HepG2 (cell line): ENCODE measurements around the gene GNA14. TPM values are rescaled to one million over a fixed set of nuclear protein-coding genes. Genes with fewer than 3 reads are reported as not detected.
A peak's percentile ranks its signal among the peaks of the same experiment; 100 is the strongest.

Experiments used
- ATF1 ChIP-seq: IDR thresholded peaks from 2 replicates; pipeline ENCODE4 v1.6.1; 2016; ENCODE audit warnings: mild to moderate bottlenecking, control low read depth
- CEBPG ChIP-seq: IDR thresholded peaks from 2 replicates; pipeline ENCODE4 v1.6.1; 2016
- CHCHD3 ChIP-seq: sonication (generic); formaldehyde crosslinking; IDR thresholded peaks from 2 replicates; pipeline ENCODE4 v1.8.0; 2022; ENCODE audit warnings: mild to moderate bottlenecking, missing genetic modification reagents, moderate library complexity
- CHD4 ChIP-seq: fragments of 200-600 bp; sonication (generic); IDR thresholded peaks from 2 replicates; pipeline ENCODE4 v1.7.0; 2017; ENCODE audit warnings: mild to moderate bottlenecking, low read length, borderline replicate concordance
- EP300 ChIP-seq, 3 experiments: sonication (generic) in 1 of 3; formaldehyde crosslinking in 1 of 3; IDR thresholded peaks; 2 replicates each; pipeline versions ENCODE4 v1.5.1 to v1.6.1; 2011 to 2020; ENCODE audit warnings: low read depth in 2 of 3, low read length in 2 of 3, borderline replicate concordance in 1 of 3, improper control_type of control experiment in 1 of 3, mild to moderate bottlenecking in 1 of 3, missing genetic modification reagents in 1 of 3, moderate library complexity in 1 of 3
- FOSL2 ChIP-seq: sonication (generic); formaldehyde crosslinking; IDR thresholded peaks from 2 replicates; pipeline ENCODE4 v1.4.0; 2020; ENCODE audit warnings: missing genetic modification reagents
- HOXA5 ChIP-seq: sonication (generic); formaldehyde crosslinking; IDR thresholded peaks from 2 replicates; pipeline ENCODE4 v1.4.0; 2020; ENCODE audit warnings: missing genetic modification reagents
- NCOA2 ChIP-seq: sonication (generic); formaldehyde crosslinking; IDR thresholded peaks from 2 replicates; pipeline ENCODE4 v1.8.0; 2022; ENCODE audit warnings: inconsistent platforms
- SIX1 ChIP-seq: sonication (generic); formaldehyde crosslinking; IDR thresholded peaks from 2 replicates; pipeline ENCODE4 v1.4.0; 2020; ENCODE audit warnings: missing genetic modification reagents, borderline replicate concordance
- SOX6 ChIP-seq, 2 experiments: fragments of 450-650 bp in 1 of 2; sonication (generic) in 1 of 2; formaldehyde crosslinking in 1 of 2; IDR thresholded peaks; 2 replicates each; pipeline versions ENCODE4 v1.4.0 to v1.6.1; 2017 to 2020; ENCODE audit warnings: antibody characterized with exemption in 1 of 2, mild to moderate bottlenecking in 1 of 2, missing genetic modification reagents in 1 of 2
- THAP11 ChIP-seq: IDR thresholded peaks from 2 replicates; pipeline ENCODE4 v1.6.1; 2016; ENCODE audit warnings: missing biosample characterization, missing genetic modification reagents
- ZNF230 ChIP-seq: sonication (generic); formaldehyde crosslinking; IDR thresholded peaks from 2 replicates; pipeline ENCODE4 v1.4.0; 2020; ENCODE audit warnings: mild to moderate bottlenecking, missing genetic modification reagents
- ZSCAN29 ChIP-seq: sonication (generic); formaldehyde crosslinking; conservative IDR thresholded peaks from 2 replicates; pipeline ENCODE4 v1.4.0; 2020; ENCODE audit warnings: mild to moderate bottlenecking, missing genetic modification reagents
- polyA plus RNA-seq, 8 experiments: library from polyadenylated mRNA; depleted of rRNA in 3 of 8; stranded (reverse) in 7 of 8; unstranded in 1 of 8; fragments of >200 nt; fragmentation: Illumina TruSeq in 4 of 8; extraction: Trizol in 4 of 8; gene quantifications; 2 replicates each; pipeline versions ENCODE4 v1.2.1 to v1.2.3, GENCODE V29; 2011 to 2016; ENCODE audit warnings: low read depth in 4 of 8, missing spikeins in 1 of 8, mixed read lengths in 1 of 8; ENCODE audit not compliant: insufficient read depth in 1 of 8
- total RNA-seq, 5 experiments: library from RNA; depleted of rRNA; stranded (reverse); fragments of >200 nt; fragmentation: Illumina TruSeq; extraction: Trizol; gene quantifications; 2 replicates each; pipeline ENCODE4 v1.2.3, GENCODE V29; 2016; ENCODE audit warnings: low read depth in 1 of 5
- TF ChIP-seq, protein P1 (sequence below): sonication (generic); formaldehyde crosslinking; conservative IDR thresholded peaks from 2 replicates; pipeline ENCODE4 v1.4.0; 2020; ENCODE audit warnings: mild to moderate bottlenecking, missing genetic modification reagents, moderate library complexity
- TF ChIP-seq, protein P2 (sequence below): sonication (generic); formaldehyde crosslinking; IDR thresholded peaks from 2 replicates; pipeline ENCODE4 v1.4.0; 2020; ENCODE audit warnings: missing genetic modification reagents
- TF ChIP-seq, protein P3 (sequence below): IDR thresholded peaks from 2 replicates; pipeline ENCODE4 v1.6.1; 2018; ENCODE audit warnings: missing genetic modification reagents, mild to moderate bottlenecking, missing compliant biosample characterization
- TF ChIP-seq, protein P4 (sequence below): sonication (generic); formaldehyde crosslinking; IDR thresholded peaks from 2 replicates; pipeline ENCODE4 v1.5.0; 2020; ENCODE audit warnings: missing genetic modification reagents
- TF ChIP-seq, protein P5 (sequence below): IDR thresholded peaks from 2 replicates; pipeline ENCODE4 v1.6.1; 2016; ENCODE audit warnings: control low read depth
- TF ChIP-seq, protein P6 (sequence below): sonication (generic); formaldehyde crosslinking; IDR thresholded peaks from 2 replicates; pipeline ENCODE4 v1.8.1; 2022; ENCODE audit warnings: mild to moderate bottlenecking, missing genetic modification reagents

The GNA14 gene
- total and polyA plus RNA-seq, 2 of the 13 experiments (the other 11 are each of a cell fraction or from before 2014, with no cell fraction given): not detected

DNA sequence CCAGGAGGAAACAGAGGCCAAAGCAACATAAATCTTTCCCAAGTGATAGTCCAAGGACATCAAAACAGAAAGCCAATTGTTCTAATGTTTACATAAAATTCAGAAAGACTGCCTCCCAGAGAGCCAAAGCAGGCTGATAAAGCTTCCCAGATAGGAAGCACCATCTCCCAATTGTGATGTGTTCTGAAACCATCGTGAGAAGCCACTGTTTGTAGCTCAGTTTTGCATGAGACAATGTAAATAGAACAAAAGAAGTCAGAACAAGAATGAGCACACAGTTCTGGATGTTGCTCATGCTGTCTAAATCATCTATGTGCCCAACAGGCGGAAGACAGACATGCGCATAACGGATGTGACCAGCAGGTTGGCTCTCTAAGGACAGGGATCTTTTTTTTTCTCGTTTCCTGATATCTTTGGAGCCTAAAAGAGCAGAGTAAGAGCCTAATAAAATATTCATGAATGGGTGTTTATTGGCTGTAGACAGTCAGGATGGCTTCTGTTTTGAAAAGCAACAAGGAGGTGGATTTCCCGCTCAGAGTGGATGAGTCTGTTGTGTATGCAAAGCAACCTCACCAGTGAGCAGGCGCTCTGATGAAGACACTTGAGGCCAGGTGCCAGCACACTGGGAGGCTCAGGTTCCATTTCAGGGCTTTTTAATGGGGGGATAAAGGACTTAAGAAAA, 113.6 kb downstream of the GNA14 start (continued):
- TF ChIP-seq, protein P1, sequence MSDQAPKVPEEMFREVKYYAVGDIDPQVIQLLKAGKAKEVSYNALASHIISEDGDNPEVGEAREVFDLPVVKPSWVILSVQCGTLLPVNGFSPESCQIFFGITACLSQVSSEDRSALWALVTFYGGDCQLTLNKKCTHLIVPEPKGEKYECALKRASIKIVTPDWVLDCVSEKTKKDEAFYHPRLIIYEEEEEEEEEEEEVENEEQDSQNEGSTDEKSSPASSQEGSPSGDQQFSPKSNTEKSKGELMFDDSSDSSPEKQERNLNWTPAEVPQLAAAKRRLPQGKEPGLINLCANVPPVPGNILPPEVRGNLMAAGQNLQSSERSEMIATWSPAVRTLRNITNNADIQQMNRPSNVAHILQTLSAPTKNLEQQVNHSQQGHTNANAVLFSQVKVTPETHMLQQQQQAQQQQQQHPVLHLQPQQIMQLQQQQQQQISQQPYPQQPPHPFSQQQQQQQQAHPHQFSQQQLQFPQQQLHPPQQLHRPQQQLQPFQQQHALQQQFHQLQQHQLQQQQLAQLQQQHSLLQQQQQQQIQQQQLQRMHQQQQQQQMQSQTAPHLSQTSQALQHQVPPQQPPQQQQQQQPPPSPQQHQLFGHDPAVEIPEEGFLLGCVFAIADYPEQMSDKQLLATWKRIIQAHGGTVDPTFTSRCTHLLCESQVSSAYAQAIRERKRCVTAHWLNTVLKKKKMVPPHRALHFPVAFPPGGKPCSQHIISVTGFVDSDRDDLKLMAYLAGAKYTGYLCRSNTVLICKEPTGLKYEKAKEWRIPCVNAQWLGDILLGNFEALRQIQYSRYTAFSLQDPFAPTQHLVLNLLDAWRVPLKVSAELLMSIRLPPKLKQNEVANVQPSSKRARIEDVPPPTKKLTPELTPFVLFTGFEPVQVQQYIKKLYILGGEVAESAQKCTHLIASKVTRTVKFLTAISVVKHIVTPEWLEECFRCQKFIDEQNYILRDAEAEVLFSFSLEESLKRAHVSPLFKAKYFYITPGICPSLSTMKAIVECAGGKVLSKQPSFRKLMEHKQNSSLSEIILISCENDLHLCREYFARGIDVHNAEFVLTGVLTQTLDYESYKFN: peak; percentile 81
- TF ChIP-seq THAP11 (CRISPR knock-in tag) (peak; percentile 70), CEBPG (CRISPR knock-in tag) (peak; percentile 71), CHD4 (peak; percentile 48; the same call in 1 of the 2 replicates), EP300 (IDR thresholded peaks at IDR 0.05; ENCODE audit: low read depth in 2 of 2, low read length in 2 of 2) (peak in 1 of 2 experiments; percentile 82; a peak in 2 of 4 replicates), EP300 (CRISPR knock-in tag; IDR thresholded peaks at IDR 0.05; ENCODE audit: borderline replicate concordance) (peak; percentile 36; the same call in 1 of the 2 replicates), SOX6 (IDR thresholded peaks at IDR 0.05) (no peak), SOX6 (CRISPR knock-in tag; IDR thresholded peaks at IDR 0.05) (peak; percentile 99), ATF1 (CRISPR knock-in tag) (no peak), HOXA5 (peak; percentile 82), SIX1 (CRISPR knock-in tag) (peak; percentile 43; the same call in 1 of the 2 replicates), CHCHD3 (CRISPR knock-in tag) (no peak), ZSCAN29 (CRISPR knock-in tag) (no peak), FOSL2 (CRISPR knock-in tag) (peak; percentile 48), NCOA2 (CRISPR knock-in tag) (peak; percentile 81; the same call in 1 of the 2 replicates), ZNF230 (CRISPR knock-in tag) (no peak)
- TF ChIP-seq, protein P2, sequence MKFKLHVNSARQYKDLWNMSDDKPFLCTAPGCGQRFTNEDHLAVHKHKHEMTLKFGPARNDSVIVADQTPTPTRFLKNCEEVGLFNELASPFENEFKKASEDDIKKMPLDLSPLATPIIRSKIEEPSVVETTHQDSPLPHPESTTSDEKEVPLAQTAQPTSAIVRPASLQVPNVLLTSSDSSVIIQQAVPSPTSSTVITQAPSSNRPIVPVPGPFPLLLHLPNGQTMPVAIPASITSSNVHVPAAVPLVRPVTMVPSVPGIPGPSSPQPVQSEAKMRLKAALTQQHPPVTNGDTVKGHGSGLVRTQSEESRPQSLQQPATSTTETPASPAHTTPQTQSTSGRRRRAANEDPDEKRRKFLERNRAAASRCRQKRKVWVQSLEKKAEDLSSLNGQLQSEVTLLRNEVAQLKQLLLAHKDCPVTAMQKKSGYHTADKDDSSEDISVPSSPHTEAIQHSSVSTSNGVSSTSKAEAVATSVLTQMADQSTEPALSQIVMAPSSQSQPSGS (CRISPR knock-in tag): no peak
- TF ChIP-seq, protein P3, sequence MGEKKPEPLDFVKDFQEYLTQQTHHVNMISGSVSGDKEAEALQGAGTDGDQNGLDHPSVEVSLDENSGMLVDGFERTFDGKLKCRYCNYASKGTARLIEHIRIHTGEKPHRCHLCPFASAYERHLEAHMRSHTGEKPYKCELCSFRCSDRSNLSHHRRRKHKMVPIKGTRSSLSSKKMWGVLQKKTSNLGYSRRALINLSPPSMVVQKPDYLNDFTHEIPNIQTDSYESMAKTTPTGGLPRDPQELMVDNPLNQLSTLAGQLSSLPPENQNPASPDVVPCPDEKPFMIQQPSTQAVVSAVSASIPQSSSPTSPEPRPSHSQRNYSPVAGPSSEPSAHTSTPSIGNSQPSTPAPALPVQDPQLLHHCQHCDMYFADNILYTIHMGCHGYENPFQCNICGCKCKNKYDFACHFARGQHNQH (CRISPR knock-in tag): peak; percentile 60; the same call in 1 of the 2 replicates
- TF ChIP-seq, protein P4, sequence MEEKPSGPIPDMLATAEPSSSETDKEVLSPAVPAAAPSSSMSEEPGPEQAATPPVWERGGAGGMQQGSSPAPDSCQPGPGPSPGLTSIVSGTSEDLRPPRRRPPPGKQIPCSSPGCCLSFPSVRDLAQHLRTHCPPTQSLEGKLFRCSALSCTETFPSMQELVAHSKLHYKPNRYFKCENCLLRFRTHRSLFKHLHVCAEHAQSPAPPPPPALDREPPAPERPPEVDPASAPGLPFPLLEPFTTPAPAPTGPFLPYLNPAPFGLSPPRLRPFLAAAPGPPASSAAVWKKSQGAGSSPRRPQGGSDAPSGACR (CRISPR knock-in tag): no peak
- TF ChIP-seq, protein P5, sequence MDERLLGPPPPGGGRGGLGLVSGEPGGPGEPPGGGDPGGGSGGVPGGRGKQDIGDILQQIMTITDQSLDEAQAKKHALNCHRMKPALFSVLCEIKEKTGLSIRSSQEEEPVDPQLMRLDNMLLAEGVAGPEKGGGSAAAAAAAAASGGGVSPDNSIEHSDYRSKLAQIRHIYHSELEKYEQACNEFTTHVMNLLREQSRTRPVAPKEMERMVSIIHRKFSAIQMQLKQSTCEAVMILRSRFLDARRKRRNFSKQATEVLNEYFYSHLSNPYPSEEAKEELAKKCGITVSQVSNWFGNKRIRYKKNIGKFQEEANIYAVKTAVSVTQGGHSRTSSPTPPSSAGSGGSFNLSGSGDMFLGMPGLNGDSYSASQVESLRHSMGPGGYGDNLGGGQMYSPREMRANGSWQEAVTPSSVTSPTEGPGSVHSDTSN (CRISPR knock-in tag): peak; percentile 32; the same call in 1 of the 2 replicates
- TF ChIP-seq, protein P6, sequence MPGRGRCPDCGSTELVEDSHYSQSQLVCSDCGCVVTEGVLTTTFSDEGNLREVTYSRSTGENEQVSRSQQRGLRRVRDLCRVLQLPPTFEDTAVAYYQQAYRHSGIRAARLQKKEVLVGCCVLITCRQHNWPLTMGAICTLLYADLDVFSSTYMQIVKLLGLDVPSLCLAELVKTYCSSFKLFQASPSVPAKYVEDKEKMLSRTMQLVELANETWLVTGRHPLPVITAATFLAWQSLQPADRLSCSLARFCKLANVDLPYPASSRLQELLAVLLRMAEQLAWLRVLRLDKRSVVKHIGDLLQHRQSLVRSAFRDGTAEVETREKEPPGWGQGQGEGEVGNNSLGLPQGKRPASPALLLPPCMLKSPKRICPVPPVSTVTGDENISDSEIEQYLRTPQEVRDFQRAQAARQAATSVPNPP (CRISPR knock-in tag): no peak
